Activated B cell treated with CpG ODN at 0.5 μM for 24 hours (primary cell): ENCODE data around the gene PHF14. TPM values are rescaled to one million over a fixed set of nuclear protein-coding genes. Genes with fewer than 3 reads are reported as not detected.

Source experiments
- ATAC-seq: fragments of 200-7000 bp; cut with Tn5 transposase; one replicate; pipeline ENCODE4 v1.10.0; 2021; ENCODE audit warnings: low read depth, mild to moderate bottlenecking, moderate library complexity
- CTCF ChIA-PET: fragments of 350-600 bp; sonication (Branson Sonifier 250); formaldehyde crosslinking; loops from one replicate; lab custom pipeline; 2021; ENCODE audit warnings: antibody characterized with exemption; lab: Charles Lee
- POLR2A ChIA-PET: fragments of 350-600 bp; sonication (Branson Sonifier 250); formaldehyde crosslinking; loops from one replicate; lab custom pipeline; 2021; ENCODE audit warnings: antibody characterized with exemption; lab: Charles Lee
- DNase-seq: peaks from one replicate; pipeline ENCODE4 v3.0.0; 2022
- H3K27ac Mint-ChIP-seq: one replicate; pipeline ENCODE4 v1.8.0; 2020; ENCODE audit warnings: mixed read lengths
- H3K27me3 Mint-ChIP-seq: one replicate; pipeline ENCODE4 v1.8.0; 2021; ENCODE audit warnings: mixed read lengths
- H3K36me3 Mint-ChIP-seq: one replicate; pipeline ENCODE4 v1.8.0; 2021; ENCODE audit warnings: low read depth, mixed read lengths
- H3K4me1 Mint-ChIP-seq: one replicate; pipeline ENCODE4 v1.8.0; 2021; ENCODE audit warnings: mixed read lengths
- H3K4me3 Mint-ChIP-seq: one replicate; pipeline ENCODE4 v1.8.0; 2020; ENCODE audit warnings: mild to moderate bottlenecking, mixed read lengths
- H3K9me3 Mint-ChIP-seq: one replicate; pipeline ENCODE4 v1.8.0; 2020; ENCODE audit warnings: mixed read lengths
- CTCF ChIP-seq: fragments of 200-600 bp; IDR thresholded peaks from one replicate; pipeline ENCODE4 v1.8.0; 2022; ENCODE audit warnings: antibody characterized with exemption, mild to moderate bottlenecking
- intact Hi-C: fragments of 100-400 bp; cut with micrococcal nuclease; formaldehyde crosslinking; loops from one replicate; pipeline ENCODE4 v1.15.1; 2024
- total RNA-seq: library from RNA; stranded (reverse); gene quantifications from 2 replicates; pipeline ENCODE4 v1.2.3, GENCODE V29; 2022

PHF14 gene
- total RNA-seq, 1 donor from 2014 or later, result 38.2 TPM

DNA sequence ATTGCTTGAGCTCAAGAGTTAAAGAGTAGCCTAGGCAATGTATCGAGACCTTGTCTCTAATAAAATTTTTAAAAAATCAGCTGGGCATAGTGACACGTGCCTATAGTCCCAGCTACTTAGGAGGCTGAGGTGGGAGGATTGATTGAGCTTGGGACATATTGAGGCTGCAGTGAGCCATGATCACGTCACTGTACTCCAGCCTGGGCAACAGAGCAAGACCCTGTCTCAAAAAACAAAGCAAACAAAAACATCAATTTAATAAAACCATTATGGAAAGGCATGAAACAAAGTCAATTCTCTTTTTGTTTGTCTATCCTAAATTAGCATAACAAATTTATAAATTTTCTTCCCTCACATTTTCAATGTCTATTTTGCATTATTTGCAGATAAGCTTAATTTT, 108.4 kb downstream of the PHF14 start:
- no peak overlapping the region for H3K4me3 Mint-ChIP-seq
- ChIA-PET POLR2A (no interaction called here), CTCF (no interaction called here)
- ATAC-seq (no peak), DNase-seq (no peak)
- H3K9me3 Mint-ChIP-seq, result no peaks in the 10 kb centered on the region
- peaks cover 12% of the 10 kb centered on the region for H3K36me3 Mint-ChIP-seq
- no peaks in the 10 kb centered on the region for H3K27me3 Mint-ChIP-seq
- intact Hi-C loops, result no loop called here
- no peak for TF ChIP-seq CTCF
- H3K27ac Mint-ChIP-seq, result no peak overlapping the region
- no peaks in the 10 kb centered on the region for H3K4me1 Mint-ChIP-seq

GRCh38 chr7:11082552-11083213, 109.0 kb downstream of the PHF14 start:
- ChIA-PET CTCF (no interaction called here), POLR2A (no interaction called here)
- Mint-ChIP-seq H3K4me3 (no peak overlapping the region), H3K36me3 (peaks cover 15% of the 10 kb centered on the region), H3K27ac (no peak overlapping the region), H3K27me3 (no peaks in the 10 kb centered on the region), H3K4me1 (no peaks in the 10 kb centered on the region), H3K9me3 (no peaks in the 10 kb centered on the region)
- TF ChIP-seq CTCF, result no peak
- ATAC-seq (no peak), DNase-seq (no peak)
- intact Hi-C loops, result no loop called here

DNA sequence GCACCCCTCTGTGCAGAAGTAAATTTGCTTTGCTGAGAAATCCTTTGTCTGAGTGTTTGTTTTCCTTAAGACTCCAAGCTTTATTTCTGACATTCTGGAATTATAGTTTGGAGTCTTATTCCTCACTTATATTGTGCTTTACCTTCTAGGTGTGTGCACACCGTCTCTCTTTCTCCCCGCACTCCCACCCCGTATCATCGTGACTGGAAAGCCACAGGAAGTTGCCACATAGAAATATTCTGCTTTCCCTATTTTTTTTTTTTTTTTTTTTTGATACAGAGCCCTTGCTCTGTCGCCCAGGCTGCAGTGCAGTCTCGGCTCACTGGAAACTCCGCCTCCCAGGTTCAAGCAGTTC, 109.5 kb downstream of the PHF14 start:
- intact Hi-C loops, result no loop called here
- ATAC-seq (no peak), DNase-seq (no peak)
- CTCF ChIA-PET, result no interaction called here
- Mint-ChIP-seq H3K27ac (no peak overlapping the region), H3K27me3 (no peaks in the 10 kb centered on the region), H3K36me3 (peaks cover 15% of the 10 kb centered on the region), H3K4me3 (no peak overlapping the region), H3K4me1 (no peaks in the 10 kb centered on the region), H3K9me3 (no peaks in the 10 kb centered on the region)
- no peak for TF ChIP-seq CTCF
- POLR2A ChIA-PET, result no interaction called here

DNA sequence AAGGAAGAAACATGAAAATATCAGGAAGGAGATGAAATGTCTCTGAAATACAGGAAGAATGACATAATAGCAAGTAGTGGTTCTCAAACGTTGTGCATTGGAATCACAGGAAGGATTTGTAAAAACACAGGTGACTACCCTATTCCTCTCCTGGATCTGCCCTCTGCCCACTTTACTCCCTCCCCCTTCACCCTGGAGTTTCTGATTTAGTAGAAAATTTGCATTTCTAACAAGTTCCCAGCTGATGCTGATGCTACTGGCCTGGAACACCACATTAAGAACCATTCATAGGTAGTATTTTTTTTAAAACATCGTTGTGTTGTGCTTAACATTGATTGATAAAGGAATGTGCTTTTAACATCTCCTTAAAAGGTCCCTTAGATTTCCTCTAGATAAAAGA, 130.9 kb downstream of the PHF14 start:
- Mint-ChIP-seq H3K9me3 (no peaks in the 10 kb centered on the region), H3K4me3 (no peak overlapping the region), H3K27me3 (no peaks in the 10 kb centered on the region), H3K4me1 (peaks cover 4% of the 10 kb centered on the region), H3K36me3 (peaks cover 18% of the 10 kb centered on the region), H3K27ac (no peak overlapping the region)
- CTCF ChIA-PET, result no interaction called here
- ATAC-seq, result no peak
- no peak for DNase-seq
- intact Hi-C loops, result no loop called here
- POLR2A ChIA-PET, result no interaction called here
- TF ChIP-seq CTCF, result no peak

DNA sequence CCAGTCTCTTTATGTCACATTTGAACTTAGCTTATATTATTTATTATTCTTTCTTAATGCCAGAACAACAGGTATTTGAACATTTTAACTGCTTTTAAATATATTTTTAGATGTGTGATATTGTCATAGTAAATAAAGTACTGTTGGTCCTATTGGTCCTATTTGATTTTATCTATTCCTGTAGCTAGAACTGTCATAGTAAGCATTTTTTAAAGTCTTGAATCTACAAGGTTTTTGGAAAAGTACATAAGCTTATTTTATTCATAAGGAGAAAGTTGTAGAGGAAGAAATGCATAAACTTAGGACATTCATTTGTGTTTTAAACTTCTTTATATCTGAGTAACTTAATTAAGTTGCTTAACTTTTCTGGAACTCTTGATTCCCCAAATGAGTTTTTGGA, 136.0 kb downstream of the PHF14 start:
- H3K4me3 Mint-ChIP-seq, result no peak overlapping the region
- TF ChIP-seq CTCF, result no peak

More for the DNA sequence above, 136.0 kb downstream of the PHF14 start:
- intact Hi-C loops, result no loop called here
- H3K4me1 Mint-ChIP-seq, result peaks cover under 1% of the 10 kb centered on the region
- H3K36me3 Mint-ChIP-seq, result peaks cover 16% of the 10 kb centered on the region
- H3K9me3 Mint-ChIP-seq, result no peaks in the 10 kb centered on the region
- DNase-seq (no peak), ATAC-seq (no peak)
- no peaks in the 10 kb centered on the region for H3K27me3 Mint-ChIP-seq
- no peak overlapping the region for H3K27ac Mint-ChIP-seq
- POLR2A ChIA-PET, result no interaction called here
- CTCF ChIA-PET, result no interaction called here
